ENCODE data around the gene KLF2.
"Not testable (repeated sequence)": the region's sequence is repeated elsewhere in the genome, so short reads cannot be mapped to it uniquely, and the experiment has no call there.

The KLF2 gene

DNA sequence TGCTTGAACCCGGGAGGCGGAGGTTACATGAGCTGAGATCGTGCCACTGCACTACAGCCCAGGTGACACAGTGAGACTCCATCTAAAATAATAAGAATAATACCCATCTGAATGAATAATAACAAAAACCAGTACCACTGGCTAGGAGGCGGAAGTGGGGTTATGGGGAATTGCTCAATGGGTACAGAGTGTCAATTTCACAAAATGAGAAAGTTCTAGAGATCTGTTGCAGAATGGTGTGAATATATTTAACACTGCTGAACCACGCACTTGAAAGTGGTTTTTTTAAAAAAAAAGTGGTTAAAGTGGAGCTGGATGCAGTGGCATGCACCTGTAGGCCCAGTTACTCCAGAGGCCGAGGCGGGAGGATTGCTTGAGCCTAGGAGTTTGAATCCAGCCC, 18.5 kb downstream of the KLF2 start:
- Histone ChIP-seq H3K4me3 (ENCODE audit: low read length) (no peak overlapping the region), H3K4me1 (ENCODE audit: control insufficient read depth, insufficient read depth, low read length) (no peaks in the 10 kb centered on the region), H3K9me3 (ENCODE audit: control insufficient read depth, low read length) (no peaks in the 10 kb centered on the region), H3K27me3 (ENCODE audit: control insufficient read depth, insufficient read depth, low read length) (no peaks in the 10 kb centered on the region), H3K9ac (ENCODE audit: low read length) (no peak overlapping the region), H3K36me3 (ENCODE audit: control insufficient read depth, insufficient read depth, low read length) (no peaks in the 10 kb centered on the region)

DNA sequence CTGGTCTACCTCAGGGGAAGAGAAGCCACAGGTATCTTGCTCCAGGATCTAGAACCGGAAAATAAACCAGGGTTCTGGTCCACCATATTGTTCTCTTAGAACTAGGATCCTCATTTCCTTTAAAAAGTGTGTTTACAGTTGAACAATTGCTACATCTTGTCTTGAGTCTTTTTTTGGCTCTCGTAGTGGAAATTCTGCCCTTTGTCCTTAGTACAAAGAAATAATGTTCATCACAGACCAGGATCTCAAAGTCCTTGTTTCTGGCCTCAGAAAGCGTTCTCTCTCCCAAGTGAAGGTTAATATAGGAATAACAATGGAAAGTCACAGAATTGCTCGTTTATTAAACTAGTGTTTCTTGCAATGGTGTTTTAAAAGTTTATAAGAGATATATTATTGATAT, 20.8 kb downstream of the KLF2 start:
- Histone ChIP-seq H3K27me3 (ENCODE audit: control insufficient read depth, insufficient read depth, low read length) (no peaks in the 10 kb centered on the region), H3K4me1 (ENCODE audit: control insufficient read depth, insufficient read depth, low read length) (no peaks in the 10 kb centered on the region), H3K9me3 (ENCODE audit: control insufficient read depth, low read length) (no peaks in the 10 kb centered on the region), H3K36me3 (ENCODE audit: control insufficient read depth, insufficient read depth, low read length) (no peaks in the 10 kb centered on the region), H3K9ac (ENCODE audit: low read length) (no peak overlapping the region), H3K4me3 (ENCODE audit: low read length) (no peak overlapping the region)

DNA sequence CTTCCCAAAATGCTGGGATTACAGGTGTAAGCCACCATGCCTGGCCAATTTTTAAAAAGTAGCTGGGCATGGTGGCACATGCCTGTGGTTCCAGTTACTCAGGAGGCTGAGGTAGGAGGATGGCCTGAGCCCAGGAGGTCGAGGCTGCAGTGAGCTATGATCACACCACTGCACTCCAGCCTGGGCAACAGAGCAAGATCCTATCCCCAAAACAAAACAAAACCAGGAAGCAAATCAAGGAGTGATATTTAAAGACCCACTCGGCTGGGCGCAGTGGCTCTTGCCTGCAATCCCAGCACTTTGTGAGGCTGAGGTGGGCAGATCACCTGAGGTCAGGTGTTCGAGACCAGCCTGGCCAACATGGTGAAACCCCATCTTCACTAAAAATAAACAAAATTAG, 22.5 kb downstream of the KLF2 start:
- H3K4me1 ChIP-seq (ENCODE audit: control insufficient read depth, insufficient read depth, low read length), result not testable (repeated sequence)

DNA sequence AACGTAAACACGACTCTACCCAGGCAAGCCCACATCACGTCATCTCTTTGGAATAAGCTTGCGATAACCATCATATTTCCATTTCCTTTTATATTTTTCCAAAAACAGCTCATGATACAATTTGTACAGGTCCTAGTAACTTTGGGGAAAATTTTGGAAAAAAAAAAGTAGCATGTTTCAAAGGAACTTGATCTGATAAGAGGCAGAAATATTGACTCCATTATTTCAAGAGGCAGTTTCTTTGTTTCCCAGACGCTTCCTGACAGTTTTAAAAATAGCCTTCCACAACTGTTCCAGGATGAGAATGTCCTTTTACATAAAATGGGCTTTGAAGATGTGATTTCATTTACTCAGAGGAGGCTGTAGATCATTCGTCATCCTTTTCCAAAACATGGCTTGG, 23.1 kb downstream of the KLF2 start:
- H3K9me3 ChIP-seq (ENCODE audit: control insufficient read depth, low read length), result no peaks in the 10 kb centered on the region
- H3K4me3 ChIP-seq (ENCODE audit: low read length), result no peak overlapping the region
- H3K4me1 ChIP-seq (ENCODE audit: control insufficient read depth, insufficient read depth, low read length), result no peaks in the 10 kb centered on the region
- no peaks in the 10 kb centered on the region for H3K36me3 ChIP-seq (ENCODE audit: control insufficient read depth, insufficient read depth, low read length)
- H3K9ac ChIP-seq (ENCODE audit: low read length), result no peak overlapping the region
- H3K27me3 ChIP-seq (ENCODE audit: control insufficient read depth, insufficient read depth, low read length), result no peaks in the 10 kb centered on the region

More for the DNA sequence above, 22.5 kb downstream of the KLF2 start:
- not testable (repeated sequence) for H3K27me3 ChIP-seq (ENCODE audit: control insufficient read depth, insufficient read depth, low read length); H3K9me3 ChIP-seq (ENCODE audit: control insufficient read depth, low read length); H3K36me3 ChIP-seq (ENCODE audit: control insufficient read depth, insufficient read depth, low read length); H3K4me3 ChIP-seq (ENCODE audit: low read length); H3K9ac ChIP-seq (ENCODE audit: low read length)

DNA sequence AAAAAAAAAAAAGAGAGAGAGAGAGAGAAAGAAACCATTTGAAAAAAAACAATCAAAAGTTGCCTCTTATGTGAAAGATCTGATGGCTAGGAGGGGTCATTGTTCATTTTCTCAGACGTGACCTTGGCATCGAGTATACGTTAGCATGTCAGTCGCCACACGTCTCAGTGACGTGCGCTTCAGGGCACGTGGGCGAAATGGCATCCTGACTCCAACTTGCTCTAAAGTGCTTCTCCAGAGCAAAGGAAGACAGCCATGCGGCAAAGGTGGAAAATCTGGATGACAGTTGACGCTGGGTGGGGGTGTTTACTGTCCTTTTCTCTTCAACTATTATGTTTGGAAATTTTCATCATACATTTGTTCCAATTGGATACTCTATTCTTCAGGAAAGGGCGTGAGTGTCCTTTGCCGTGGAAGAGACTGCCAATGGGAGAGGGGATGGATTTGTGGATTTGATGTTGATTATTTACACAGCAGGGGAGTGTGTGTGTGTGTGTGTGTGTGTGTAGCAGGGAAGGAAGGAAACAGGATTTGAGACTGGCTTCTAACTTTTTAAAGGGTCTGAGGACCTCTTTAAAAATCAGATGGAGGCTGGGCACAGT, 25.0 kb downstream of the KLF2 start:
- no peak overlapping the region for H3K4me3 ChIP-seq (ENCODE audit: low read length)
- no peaks in the 10 kb centered on the region for H3K36me3 ChIP-seq (ENCODE audit: control insufficient read depth, insufficient read depth, low read length)
- H3K4me1 ChIP-seq (ENCODE audit: control insufficient read depth, insufficient read depth, low read length), result no peaks in the 10 kb centered on the region
- no peak overlapping the region for H3K9ac ChIP-seq (ENCODE audit: low read length)
- H3K27me3 ChIP-seq (ENCODE audit: control insufficient read depth, insufficient read depth, low read length), result no peaks in the 10 kb centered on the region
- no peaks in the 10 kb centered on the region for H3K9me3 ChIP-seq (ENCODE audit: control insufficient read depth, low read length)

DNA sequence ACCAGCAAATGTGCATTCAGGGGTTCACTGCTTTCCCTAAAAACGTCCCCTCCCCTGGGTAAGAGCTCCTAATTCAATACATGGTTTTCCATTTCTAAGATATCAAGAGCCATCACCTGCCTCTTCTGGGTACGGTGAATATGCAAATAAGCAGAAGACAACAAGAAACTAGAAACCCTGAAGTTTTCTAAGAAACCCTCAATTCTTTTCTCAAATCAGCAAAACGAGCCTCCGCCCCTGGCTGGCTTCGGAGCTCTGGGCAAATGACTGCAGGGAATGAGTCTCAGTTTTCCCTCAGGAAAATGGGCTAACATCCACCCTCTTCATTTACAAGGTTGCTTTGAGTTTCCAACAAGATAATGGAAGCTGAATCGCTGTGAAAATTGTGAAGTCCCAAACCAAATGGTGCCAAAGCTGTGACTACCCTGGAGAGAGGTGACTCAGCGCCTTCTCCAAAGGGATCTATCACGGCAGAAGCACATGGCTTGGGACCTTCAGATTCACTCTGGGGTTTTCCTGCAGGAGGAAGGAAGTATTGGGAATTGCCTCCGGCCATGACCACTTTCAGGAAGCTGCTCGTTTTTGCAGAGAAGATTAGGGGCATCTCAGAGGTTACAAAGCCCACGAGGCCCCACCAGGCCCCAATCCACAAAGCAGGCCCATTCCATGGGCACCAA, 26.6 kb downstream of the KLF2 start:
- no peaks in the 10 kb centered on the region for H3K27me3 ChIP-seq (ENCODE audit: control insufficient read depth, insufficient read depth, low read length)
- H3K4me3 ChIP-seq (ENCODE audit: low read length), result no peak overlapping the region
- no peak overlapping the region for H3K9ac ChIP-seq (ENCODE audit: low read length)
- H3K36me3 ChIP-seq (ENCODE audit: control insufficient read depth, insufficient read depth, low read length), result no peaks in the 10 kb centered on the region
- H3K9me3 ChIP-seq (ENCODE audit: control insufficient read depth, low read length), result no peaks in the 10 kb centered on the region
- H3K4me1 ChIP-seq (ENCODE audit: control insufficient read depth, insufficient read depth, low read length), result no peaks in the 10 kb centered on the region

DNA sequence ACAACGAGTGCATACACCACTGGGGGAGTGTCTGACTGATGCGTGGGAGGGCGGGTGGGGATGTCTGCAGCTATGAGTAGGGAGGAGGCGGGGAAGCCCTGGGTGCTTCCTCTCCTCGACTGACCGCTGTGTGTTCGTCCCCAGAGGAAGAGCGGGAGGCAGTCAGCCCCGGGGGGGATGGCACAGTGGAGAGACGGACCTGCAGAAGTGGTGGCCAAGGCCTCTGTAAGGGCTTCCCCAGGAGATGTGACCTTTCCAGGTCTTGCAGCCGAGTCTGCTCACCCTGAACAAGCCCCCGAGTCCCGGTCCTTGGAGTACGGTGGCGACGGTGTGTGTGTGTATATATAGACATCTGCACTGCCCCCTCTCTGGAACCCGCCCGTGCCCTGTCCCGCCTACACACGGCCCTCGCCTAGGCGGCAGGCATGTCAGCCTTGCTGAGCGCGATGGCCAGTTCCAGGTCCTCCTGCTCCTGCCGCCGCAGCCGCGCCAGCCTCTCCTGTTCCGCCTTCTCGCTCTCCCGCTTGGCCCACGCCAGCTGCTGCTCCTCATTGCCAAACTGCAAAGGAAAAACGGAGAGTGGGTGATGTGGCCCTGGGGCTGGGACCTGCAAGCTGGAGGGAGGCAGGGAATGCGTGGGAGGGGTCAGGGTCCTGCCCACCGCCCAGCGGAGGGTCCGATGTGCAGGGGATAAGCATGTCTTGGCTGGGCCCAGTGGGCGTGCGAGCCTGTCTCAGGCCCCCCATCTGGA, 30.8 kb downstream of the KLF2 start:
- H3K9me3 ChIP-seq (ENCODE audit: control insufficient read depth, low read length), result no peaks in the 10 kb centered on the region
- H3K4me1 ChIP-seq (ENCODE audit: control insufficient read depth, insufficient read depth, low read length), result no peaks in the 10 kb centered on the region
- H3K36me3 ChIP-seq (ENCODE audit: control insufficient read depth, insufficient read depth, low read length), result no peaks in the 10 kb centered on the region
- no peaks in the 10 kb centered on the region for H3K27me3 ChIP-seq (ENCODE audit: control insufficient read depth, insufficient read depth, low read length)
- no peak overlapping the region for H3K9ac ChIP-seq (ENCODE audit: low read length)
- H3K4me3 ChIP-seq (ENCODE audit: low read length), result no peak overlapping the region

DNA sequence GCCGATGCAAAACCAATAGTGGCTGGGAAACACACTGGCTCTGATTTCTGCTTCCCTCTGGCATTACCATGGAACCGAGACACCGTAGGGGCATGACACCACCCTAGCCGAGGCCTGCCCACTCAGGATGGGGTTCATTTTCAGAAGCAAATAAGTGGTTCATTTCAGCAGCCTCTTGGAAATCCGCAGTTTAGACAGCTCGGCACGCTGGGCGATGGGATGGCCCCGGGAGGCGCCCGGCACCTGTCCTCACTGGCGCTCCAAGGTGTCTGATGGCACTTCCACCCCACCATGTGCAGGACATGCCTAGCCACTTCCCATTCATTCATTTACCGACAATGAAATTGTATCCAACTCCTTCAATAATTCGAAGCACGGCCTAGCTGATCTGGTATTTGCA, 33.8 kb downstream of the KLF2 start:
- peaks cover 11% of the 10 kb centered on the region for H3K4me1 ChIP-seq (ENCODE audit: control insufficient read depth, insufficient read depth, low read length)
- H3K9me3 ChIP-seq (ENCODE audit: control insufficient read depth, low read length), result no peaks in the 10 kb centered on the region
- H3K27me3 ChIP-seq (ENCODE audit: control insufficient read depth, insufficient read depth, low read length), result no peaks in the 10 kb centered on the region
- no peaks in the 10 kb centered on the region for H3K36me3 ChIP-seq (ENCODE audit: control insufficient read depth, insufficient read depth, low read length)
- H3K4me3 ChIP-seq (ENCODE audit: low read length), result no peak overlapping the region
- H3K9ac ChIP-seq (ENCODE audit: low read length), result no peak overlapping the region

DNA sequence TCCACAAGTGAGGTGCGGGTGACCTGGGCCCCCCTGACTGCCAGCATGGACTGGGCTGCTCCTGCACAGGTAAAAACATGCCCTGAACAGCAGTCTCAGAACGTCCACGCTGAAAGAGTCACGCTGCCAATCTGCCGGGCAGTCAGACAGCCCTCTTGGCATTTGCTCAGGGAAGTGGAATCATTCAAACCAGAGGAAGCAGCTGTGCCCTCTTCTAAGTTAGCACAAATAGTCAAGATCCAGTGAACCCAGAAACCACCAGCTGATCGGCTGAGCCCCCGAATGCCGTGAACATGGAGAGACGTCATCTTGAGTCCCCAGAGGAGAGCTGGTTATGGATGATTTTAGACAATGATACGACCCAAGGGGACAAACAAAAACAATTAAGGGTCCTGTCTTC, 34.4 kb downstream of the KLF2 start:
- Histone ChIP-seq H3K36me3 (ENCODE audit: control insufficient read depth, insufficient read depth, low read length) (no peaks in the 10 kb centered on the region), H3K9me3 (ENCODE audit: control insufficient read depth, low read length) (no peaks in the 10 kb centered on the region), H3K4me1 (ENCODE audit: control insufficient read depth, insufficient read depth, low read length) (peaks cover 18% of the 10 kb centered on the region), H3K4me3 (ENCODE audit: low read length) (no peak overlapping the region), H3K9ac (ENCODE audit: low read length) (no peak overlapping the region), H3K27me3 (ENCODE audit: control insufficient read depth, insufficient read depth, low read length) (no peaks in the 10 kb centered on the region)

DNA sequence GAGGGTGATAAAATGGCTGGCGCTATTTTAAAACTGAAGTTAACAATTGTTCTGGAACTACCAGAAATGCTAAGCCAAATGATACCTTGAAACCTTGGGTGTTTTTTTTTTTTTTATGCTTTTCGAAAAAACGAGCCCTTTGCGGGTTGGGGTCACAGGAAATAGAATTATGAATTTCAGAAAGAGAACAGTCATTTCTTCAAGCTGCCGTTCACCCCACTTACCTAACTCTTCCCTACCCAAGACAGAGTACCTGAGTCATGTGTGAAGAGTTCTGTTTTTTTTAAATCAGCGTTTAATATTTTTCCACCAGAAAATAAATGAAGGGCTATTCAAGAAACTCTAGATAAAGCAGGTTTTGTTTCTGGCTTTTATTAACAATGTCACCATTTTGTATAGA, 35.3 kb downstream of the KLF2 start:
- Histone ChIP-seq H3K36me3 (ENCODE audit: control insufficient read depth, insufficient read depth, low read length) (no peaks in the 10 kb centered on the region), H3K4me3 (ENCODE audit: low read length) (no peak overlapping the region), H3K4me1 (ENCODE audit: control insufficient read depth, insufficient read depth, low read length) (peaks cover 23% of the 10 kb centered on the region), H3K9me3 (ENCODE audit: control insufficient read depth, low read length) (no peaks in the 10 kb centered on the region), H3K27me3 (ENCODE audit: control insufficient read depth, insufficient read depth, low read length) (no peaks in the 10 kb centered on the region), H3K9ac (ENCODE audit: low read length) (no peak overlapping the region)

DNA sequence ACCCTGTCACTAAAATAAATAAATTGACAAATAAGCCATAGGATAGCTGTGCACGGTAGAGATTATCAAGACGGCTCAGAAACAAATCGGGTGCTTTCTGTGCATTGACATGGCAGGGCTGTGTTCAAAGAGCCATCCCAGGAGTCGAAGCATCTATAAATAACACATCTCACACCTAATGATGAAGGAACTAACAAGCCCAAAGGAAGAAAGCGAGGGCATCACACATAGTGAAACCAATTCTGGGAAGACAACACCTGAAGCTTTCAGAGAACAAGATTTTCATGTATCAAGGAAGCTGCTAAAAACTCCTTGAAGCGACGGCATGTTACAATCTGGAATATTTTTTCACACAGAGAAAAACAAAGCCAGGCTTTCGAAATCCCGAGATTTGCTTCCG, 36.1 kb downstream of the KLF2 start:
- Histone ChIP-seq H3K9me3 (ENCODE audit: control insufficient read depth, low read length) (no peaks in the 10 kb centered on the region), H3K4me1 (ENCODE audit: control insufficient read depth, insufficient read depth, low read length) (peaks cover 30% of the 10 kb centered on the region), H3K27me3 (ENCODE audit: control insufficient read depth, insufficient read depth, low read length) (no peaks in the 10 kb centered on the region), H3K4me3 (ENCODE audit: low read length) (no peak overlapping the region), H3K9ac (ENCODE audit: low read length) (no peak overlapping the region), H3K36me3 (ENCODE audit: control insufficient read depth, insufficient read depth, low read length) (no peaks in the 10 kb centered on the region)

DNA sequence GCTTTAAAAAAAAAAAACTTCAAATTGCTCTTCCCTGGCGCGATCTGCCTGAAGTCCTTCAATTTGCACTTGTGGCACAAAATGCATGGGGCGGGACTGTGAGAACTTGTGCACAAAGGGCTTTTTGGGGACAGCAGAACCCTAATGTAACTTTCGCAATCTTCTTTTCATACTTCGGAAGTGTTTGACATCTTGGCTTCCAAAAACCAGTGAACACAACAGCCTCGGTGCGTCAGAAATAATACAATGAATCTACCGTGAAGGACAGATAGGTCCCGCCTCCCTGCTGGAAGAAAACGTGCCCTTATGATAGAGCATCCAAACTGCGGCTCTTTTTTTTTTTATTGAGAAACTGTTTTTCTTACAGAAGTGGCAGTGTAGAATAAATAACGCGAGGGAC, 36.6 kb downstream of the KLF2 start:
- Histone ChIP-seq H3K9me3 (ENCODE audit: control insufficient read depth, low read length) (no peaks in the 10 kb centered on the region), H3K36me3 (ENCODE audit: control insufficient read depth, insufficient read depth, low read length) (no peaks in the 10 kb centered on the region), H3K4me3 (ENCODE audit: low read length) (no peak overlapping the region), H3K4me1 (ENCODE audit: control insufficient read depth, insufficient read depth, low read length) (peaks cover 35% of the 10 kb centered on the region), H3K27me3 (ENCODE audit: control insufficient read depth, insufficient read depth, low read length) (no peaks in the 10 kb centered on the region), H3K9ac (ENCODE audit: low read length) (no peak overlapping the region)

Data from mucosa of stomach (tissue), 1 donor.